MM.1S (cell line): ENCODE results near the gene CLOCK.

ENCODE experiments used
- DNase-seq: peaks from one replicate; pipeline ENCODE4 v3.0.0-alpha.2; 2015
- H2AFZ ChIP-seq: fragments of 300-600 bp; sonication (generic); 2 replicates; pipeline ENCODE4 v1.6.0; 2016; ENCODE audit warnings: antibody characterized with exemption, low read length
- H3F3A ChIP-seq: fragments of 300-600 bp; sonication (generic); 2 replicates; pipeline ENCODE4 v1.6.1; 2016; ENCODE audit warnings: mild to moderate bottlenecking, antibody characterized with exemption, low read length, moderate library complexity, mixed read lengths; ENCODE audit not compliant: insufficient read depth
- H3K27ac ChIP-seq: fragments of 300-600 bp; sonication (generic); 2 replicates; pipeline ENCODE4 v1.5.1; 2016; ENCODE audit warnings: mild to moderate bottlenecking, low read length
- H3K27me3 ChIP-seq: fragments of 300-600 bp; sonication (generic); replicated peaks from 2 replicates; pipeline ENCODE4 v1.6.0; 2016; ENCODE audit warnings: low read length; ENCODE audit not compliant: insufficient read depth
- H3K36me3 ChIP-seq: fragments of 300-600 bp; sonication (generic); replicated peaks from 2 replicates; pipeline ENCODE4 v1.6.1; 2016; ENCODE audit warnings: mild to moderate bottlenecking, low read length, mixed read lengths; ENCODE audit not compliant: insufficient read depth
- H3K4me1 ChIP-seq: fragments of 300-600 bp; sonication (generic); 2 replicates; pipeline ENCODE4 v1.6.1; 2016; ENCODE audit warnings: low read length, mixed read lengths
- H3K4me2 ChIP-seq: fragments of 300-600 bp; sonication (generic); 2 replicates; pipeline ENCODE4 v1.6.0; 2016; ENCODE audit warnings: low read depth, low read length
- H3K4me3 ChIP-seq: fragments of 300-600 bp; sonication (generic); 2 replicates; pipeline ENCODE4 v1.5.1; 2016; ENCODE audit warnings: low read length, mixed read lengths
- H3K79me2 ChIP-seq: fragments of 300-600 bp; sonication (generic); 2 replicates; pipeline ENCODE4 v1.6.1; 2016; ENCODE audit warnings: mixed run types, low read length, mixed read lengths
- H3K9ac ChIP-seq: fragments of 300-600 bp; sonication (generic); 2 replicates; pipeline ENCODE4 v1.6.1; 2016; ENCODE audit warnings: low read length, mixed read lengths
- H3K9me2 ChIP-seq: fragments of 300-600 bp; sonication (generic); replicated peaks from 2 replicates; pipeline ENCODE4 v1.6.1; 2016; ENCODE audit warnings: mild to moderate bottlenecking, low read length, mixed read lengths; ENCODE audit not compliant: insufficient read depth
- H3K9me3 ChIP-seq: fragments of 300-600 bp; sonication (generic); replicated peaks from 2 replicates; pipeline ENCODE4 v1.6.1; 2016; ENCODE audit warnings: mild to moderate bottlenecking, low read length, mixed read lengths; ENCODE audit not compliant: insufficient read depth
- H4K20me1 ChIP-seq: fragments of 300-600 bp; sonication (generic); 2 replicates; pipeline ENCODE4 v1.6.1; 2016; ENCODE audit warnings: mild to moderate bottlenecking, low read length, moderate library complexity, mixed read lengths; ENCODE audit not compliant: insufficient read depth
- EZH2 ChIP-seq: fragments of 300-600 bp; sonication (generic); optimal IDR thresholded peaks from 2 replicates; pipeline ENCODE3; 2017; ENCODE audit warnings: low read depth, mild to moderate bottlenecking, antibody characterized with exemption, low read length, mixed read lengths
- EZH2phosphoT487 ChIP-seq: fragments of 300-600 bp; sonication (generic); IDR thresholded peaks from 2 replicates; pipeline ENCODE4 v1.6.1; 2018; ENCODE audit warnings: antibody characterized with exemption, low read length
- TF ChIP-seq, protein P1 (sequence below): fragments of 300-600 bp; sonication (generic); IDR thresholded peaks from 2 replicates; pipeline ENCODE4 v1.5.1; 2016; ENCODE audit warnings: antibody characterized with exemption, low read length, mixed read lengths

Gene CLOCK

DNA sequence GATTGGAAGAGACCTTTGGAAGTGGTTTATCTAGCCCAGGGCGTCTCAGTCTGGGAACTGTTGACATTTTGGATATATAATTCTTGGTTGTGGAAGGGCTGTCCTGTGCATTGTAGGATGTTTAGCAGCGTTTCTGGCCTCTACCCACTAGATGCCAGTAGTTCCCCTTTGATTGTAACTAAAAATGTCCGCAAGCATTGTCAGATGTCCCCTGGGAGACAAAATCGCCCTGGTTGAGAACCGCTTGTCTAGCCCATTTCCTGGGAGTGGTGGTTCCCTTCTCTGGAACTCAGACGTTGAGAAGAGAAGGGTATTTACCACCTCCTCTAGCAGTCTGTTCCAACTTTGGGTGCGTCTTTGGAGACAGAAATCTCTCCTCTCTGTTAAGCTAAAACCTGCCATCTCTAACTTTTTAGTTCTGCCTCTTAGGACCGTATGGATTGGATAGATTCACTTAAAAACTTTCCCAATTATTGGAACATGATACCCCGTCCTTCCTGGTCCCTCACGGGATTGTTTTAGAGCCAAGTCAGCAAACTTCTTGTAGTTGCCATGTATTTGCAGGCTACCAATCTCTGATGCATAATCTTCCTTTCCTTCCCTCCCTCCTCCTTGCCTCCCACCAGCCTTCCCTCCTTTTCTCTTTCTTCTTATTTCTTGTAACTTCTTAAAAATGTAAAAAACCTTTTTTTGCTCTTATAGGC is 137.1 kb downstream of the CLOCK start:
- no peaks in the 10 kb centered on the region for H3K27me3 ChIP-seq
- no peaks in the 10 kb centered on the region for H3K4me1 ChIP-seq
- TF ChIP-seq EZH2phosphoT487 (no peak), EZH2 (no peak)
- TF ChIP-seq, protein P1, sequence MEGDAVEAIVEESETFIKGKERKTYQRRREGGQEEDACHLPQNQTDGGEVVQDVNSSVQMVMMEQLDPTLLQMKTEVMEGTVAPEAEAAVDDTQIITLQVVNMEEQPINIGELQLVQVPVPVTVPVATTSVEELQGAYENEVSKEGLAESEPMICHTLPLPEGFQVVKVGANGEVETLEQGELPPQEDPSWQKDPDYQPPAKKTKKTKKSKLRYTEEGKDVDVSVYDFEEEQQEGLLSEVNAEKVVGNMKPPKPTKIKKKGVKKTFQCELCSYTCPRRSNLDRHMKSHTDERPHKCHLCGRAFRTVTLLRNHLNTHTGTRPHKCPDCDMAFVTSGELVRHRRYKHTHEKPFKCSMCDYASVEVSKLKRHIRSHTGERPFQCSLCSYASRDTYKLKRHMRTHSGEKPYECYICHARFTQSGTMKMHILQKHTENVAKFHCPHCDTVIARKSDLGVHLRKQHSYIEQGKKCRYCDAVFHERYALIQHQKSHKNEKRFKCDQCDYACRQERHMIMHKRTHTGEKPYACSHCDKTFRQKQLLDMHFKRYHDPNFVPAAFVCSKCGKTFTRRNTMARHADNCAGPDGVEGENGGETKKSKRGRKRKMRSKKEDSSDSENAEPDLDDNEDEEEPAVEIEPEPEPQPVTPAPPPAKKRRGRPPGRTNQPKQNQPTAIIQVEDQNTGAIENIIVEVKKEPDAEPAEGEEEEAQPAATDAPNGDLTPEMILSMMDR: no peak
- H3K9me2 ChIP-seq: no peaks in the 10 kb centered on the region
- no peak overlapping the region for H3K9ac ChIP-seq
- no peak overlapping the region for H3K4me3 ChIP-seq
- H3K4me2 ChIP-seq: no peak overlapping the region
- no peaks in the 10 kb centered on the region for H3K9me3 ChIP-seq
- no peaks in the 10 kb centered on the region for H3F3A ChIP-seq
- no peak for DNase-seq
- H3K79me2 ChIP-seq: peaks cover 85% of the 10 kb centered on the region
- no peak overlapping the region for H2AFZ ChIP-seq
- no peak overlapping the region for H3K27ac ChIP-seq
- no peaks in the 10 kb centered on the region; the same call in 1 of the 2 replicates for H3K36me3 ChIP-seq
- no peaks in the 10 kb centered on the region; the same call in 1 of the 2 replicates for H4K20me1 ChIP-seq

DNA sequence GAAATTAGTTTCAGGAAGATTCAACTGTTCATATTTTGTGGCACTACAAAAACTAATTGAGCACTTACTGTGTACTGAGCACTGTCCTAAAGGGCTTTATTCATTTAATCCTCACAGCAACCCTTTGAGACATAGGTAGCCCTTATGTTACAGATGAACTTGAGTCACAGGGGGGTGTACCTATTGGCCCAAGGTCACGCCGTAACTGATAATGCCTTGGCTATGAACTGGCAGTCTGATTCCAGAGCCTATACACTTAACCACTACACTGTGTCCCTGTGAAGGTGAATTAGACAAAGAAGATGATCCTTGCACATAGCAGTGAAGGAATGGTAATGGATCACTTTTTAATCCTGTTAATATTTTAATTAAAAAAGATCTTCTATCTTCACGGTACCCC is 138.9 kb downstream of the CLOCK start:
- Histone ChIP-seq H3K9ac (no peak overlapping the region), H3K4me2 (no peak overlapping the region), H3K4me3 (no peak overlapping the region), H4K20me1 (no peaks in the 10 kb centered on the region; the same call in 1 of the 2 replicates), H3K79me2 (peaks cover 87% of the 10 kb centered on the region), H3K9me2 (no peaks in the 10 kb centered on the region), H3F3A (no peaks in the 10 kb centered on the region), H3K4me1 (no peaks in the 10 kb centered on the region), H3K36me3 (no peaks in the 10 kb centered on the region; the same call in 1 of the 2 replicates), H3K27me3 (no peaks in the 10 kb centered on the region), H3K9me3 (no peaks in the 10 kb centered on the region), H2AFZ (no peak overlapping the region), H3K27ac (no peak overlapping the region)
- no peak for TF ChIP-seq EZH2
- TF ChIP-seq, protein P1: no peak
- TF ChIP-seq EZH2phosphoT487: no peak
- DNase-seq: no peak

DNA sequence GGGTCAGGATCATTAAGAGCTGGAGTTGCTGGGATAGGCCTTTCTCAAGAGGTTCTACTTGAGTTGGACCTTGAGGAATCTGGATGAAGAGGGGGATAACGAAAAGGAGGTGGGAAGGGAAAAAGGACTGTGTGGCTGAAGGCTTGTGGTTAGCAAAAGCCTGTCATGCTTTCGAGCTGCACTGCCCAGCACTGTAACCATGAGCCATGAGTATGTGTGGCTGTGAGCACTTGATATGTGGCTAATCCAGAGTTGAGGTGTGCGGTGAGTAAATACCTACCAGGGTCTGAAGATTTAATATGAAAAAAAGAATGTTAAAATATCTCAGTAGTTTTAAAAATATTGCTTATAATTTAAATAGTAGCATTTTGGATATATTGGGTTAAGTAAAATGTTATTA is 139.6 kb downstream of the CLOCK start:
- no peaks in the 10 kb centered on the region; the same call in 1 of the 2 replicates for H3K36me3 ChIP-seq
- H3K9me3 ChIP-seq: no peaks in the 10 kb centered on the region
- no peaks in the 10 kb centered on the region for H3K4me1 ChIP-seq
- no peaks in the 10 kb centered on the region for H3F3A ChIP-seq
- TF ChIP-seq EZH2 (no peak), EZH2phosphoT487 (no peak)
- TF ChIP-seq, protein P1: no peak
- DNase-seq: no peak
- peaks cover 87% of the 10 kb centered on the region for H3K79me2 ChIP-seq
- H2AFZ ChIP-seq: no peak overlapping the region
- H3K4me3 ChIP-seq: no peak overlapping the region
- no peak overlapping the region for H3K27ac ChIP-seq
- no peak overlapping the region for H3K4me2 ChIP-seq
- no peaks in the 10 kb centered on the region; the same call in 1 of the 2 replicates for H4K20me1 ChIP-seq
- no peak overlapping the region for H3K9ac ChIP-seq
- H3K27me3 ChIP-seq: no peaks in the 10 kb centered on the region
- no peaks in the 10 kb centered on the region for H3K9me2 ChIP-seq
